Pancreas (tissue), 10 donors: ENCODE results near the gene AMZ1. TPM values are rescaled to one million over a fixed set of nuclear protein-coding genes. Genes with fewer than 3 reads are reported as not detected.

ENCODE experiments used
- ATAC-seq, 4 donors: fragments of 200-7000 bp; cut with Tn5 transposase; one replicate each; pipeline versions ENCODE4 v1.8.0 to v1.9.1; 2020; ENCODE audit warnings: mild to moderate bottlenecking in 4 of 4, moderate library complexity in 4 of 4
- DNase-seq, 6 donors: peaks; one replicate each; pipeline ENCODE4 v3.0.0-alpha.2; 2020
- FAIRE-seq: peaks from 2 replicates; lab custom pipeline; 2012; peaks lifted over from hg19 to GRCh38; lab: Jason Lieb, UNC
- H3K27ac ChIP-seq, 4 donors: fragments of 200-600 bp; sonication (generic); 1 replicate in 3 of 4; 2 replicates in 1 of 4; pipeline versions ENCODE4 v1.5.0 to v1.8.0; 2020
- H3K27me3 ChIP-seq, 4 donors: fragments of 200-600 bp; one replicate each; pipeline ENCODE4 v1.8.0; 2021
- H3K36me3 ChIP-seq, 3 donors: fragments of 200-600 bp; sonication (generic) in 1 of 3; one replicate each; pipeline versions ENCODE4 v1.5.0 to v1.8.0; 2020 to 2021
- H3K4me1 ChIP-seq, 3 donors: fragments of 200-600 bp; one replicate each; pipeline ENCODE4 v1.8.0; 2021
- H3K4me3 ChIP-seq, 4 donors: fragments of 200-600 bp; sonication (generic) in 2 of 4; one replicate each; pipeline versions ENCODE4 v1.5.0 to v1.8.0; 2020 to 2021
- H3K9me3 ChIP-seq, 4 donors: fragments of 200-600 bp; one replicate each; pipeline ENCODE4 v1.8.0; 2021
- CTCF ChIP-seq, 4 donors: fragments of 200-600 bp; sonication (generic) in 3 of 4; IDR thresholded peaks; one replicate each; pipeline versions ENCODE4 v1.5.0 to v1.8.0; 2021; ENCODE audit warnings: antibody characterized with exemption in 4 of 4
- WGBS, 2 donors: extraction: QIAGEN DNeasy Blood & Tissue Kit; methylation state at CpG; one replicate each; pipeline ENCODE4 v1.1.7; 2013; 5-methylcytosine and 5-hydroxymethylcytosine counted together
- intact Hi-C, 3 donors: fragments of 100-400 bp; cut with DNase I; formaldehyde crosslinking; loops; one replicate each; pipeline versions ENCODE4 v1.11.1 to v1.14.2; 2022
- polyA plus RNA-seq, 2 donors: library from polyadenylated mRNA; stranded (reverse); fragments of 200-250 nt; gene quantifications; one replicate each; pipeline ENCODE4 v1.2.3, GENCODE V29; 2013
- total RNA-seq, 6 donors: library from RNA; stranded (reverse); fragmentation: NEBNext Ultra II Directional in 4 of 6; extraction: Animal tissue kit (Norgen Biotek cat#: 25700) in 4 of 6; gene quantifications; one replicate each; pipeline versions ENCODE4 v1.2.1 to v1.2.4, GENCODE V29; 2021 to 2023
- donor health status: healthy with polysubstance abuse.
- donor health status: DM: no; HTN: no; CAD: no; lungs with moderate emphysema.
- donor health status: DM: no; HTN: no; CAD: no.
- donor health status: control.
- donor health status: control.
- donor health status: Bipolar disorder and iron deficiency.
- donor health status: DM: yes; HTN: yes; CAD: no.
- donor health status: DM: no; HTN: no; CAD: no.
- donor health status: DM: no; HTN: no; CAD: no.
- donor health status: DM: yes; HTN: yes; CAD: no.

AMZ1 gene
- total and polyA plus RNA-seq, 8 donors = 0.04 to 0.19 (median 0.05) TPM; not detected in 5

DNA sequence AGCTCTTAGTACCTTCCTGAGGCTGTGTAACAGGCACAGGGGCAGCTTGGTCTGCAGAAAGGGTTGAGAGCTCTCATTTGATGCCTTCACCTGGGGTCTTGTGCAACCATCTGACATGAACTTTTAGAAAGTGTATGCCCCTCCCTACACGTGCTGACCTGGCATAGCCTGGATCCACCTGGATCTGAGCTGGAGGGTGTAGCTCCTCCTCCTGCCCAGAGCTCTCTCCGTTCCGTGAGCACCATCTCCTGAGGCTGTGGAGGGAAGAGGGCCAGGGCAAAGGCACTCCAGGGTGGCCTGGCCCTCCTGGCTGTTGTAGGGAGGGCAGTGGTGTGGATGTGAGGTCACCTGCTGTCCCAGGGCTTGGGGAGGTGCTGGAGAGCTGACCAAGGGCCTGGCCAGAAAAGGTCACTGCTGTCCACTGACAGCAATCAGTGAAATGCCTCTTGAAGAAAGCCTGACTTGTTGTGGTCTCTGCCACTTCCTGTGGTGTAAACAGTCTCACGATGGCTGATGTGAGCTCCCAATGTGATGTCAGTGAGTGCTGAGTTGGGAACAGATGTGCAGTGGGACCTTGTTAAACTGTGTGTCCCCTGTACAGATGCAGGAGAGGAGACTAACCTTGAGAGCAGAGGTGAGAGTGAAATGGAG, 23.0 kb downstream of the AMZ1 start:
- TF ChIP-seq CTCF (IDR thresholded peaks at IDR 0.05) = no peak
- H3K4me1 ChIP-seq = no peaks in the 10 kb centered on the region
- DNase-seq (no peak), FAIRE-seq (no peak), ATAC-seq (no peak)
- no peaks in the 10 kb centered on the region for H3K27me3 ChIP-seq
- no peaks in the 10 kb centered on the region for H3K36me3 ChIP-seq
- H3K4me3 ChIP-seq = no peak overlapping the region
- intact Hi-C loops = no loop called here
- 38 to 44% methylated on average over 4 of the region's 4 CpGs for WGBS, 2 donors
- H3K9me3 ChIP-seq = no peaks in the 10 kb centered on the region
- H3K27ac ChIP-seq = no peak overlapping the region

- no peak for TF ChIP-seq CTCF (IDR thresholded peaks at IDR 0.05)
- no peak overlapping the region for H3K27ac ChIP-seq
- ATAC-seq (no peak), FAIRE-seq (no peak), DNase-seq (no peak)
- no peaks in the 10 kb centered on the region for H3K27me3 ChIP-seq
- H3K36me3 ChIP-seq = no peaks in the 10 kb centered on the region
- WGBS, 2 donors = 91% methylated on average over 23 to 25 of the region's 25 CpGs
- no peaks in the 10 kb centered on the region for H3K4me1 ChIP-seq
- no peaks in the 10 kb centered on the region for H3K9me3 ChIP-seq
- intact Hi-C loops = no loop called here
- H3K4me3 ChIP-seq = no peak overlapping the region
Observed at GRCh38 chr7:2711895-2712675, 24.1 kb downstream of the AMZ1 start.

GRCh38 chr7:2713370-2713769, 25.4 kb downstream of the AMZ1 start:
- no peaks in the 10 kb centered on the region for H3K27me3 ChIP-seq
- no peaks in the 10 kb centered on the region for H3K4me1 ChIP-seq
- no peaks in the 10 kb centered on the region for H3K9me3 ChIP-seq
- no peak overlapping the region for H3K4me3 ChIP-seq
- FAIRE-seq = no peak
- no peak overlapping the region for H3K27ac ChIP-seq
- no peak for DNase-seq
- intact Hi-C loops = no loop called here
- no peak for TF ChIP-seq CTCF (IDR thresholded peaks at IDR 0.05)
- WGBS, 2 donors = 78 to 80% methylated on average over 13 of the region's 13 CpGs
- no peak for ATAC-seq
- no peaks in the 10 kb centered on the region for H3K36me3 ChIP-seq

DNA sequence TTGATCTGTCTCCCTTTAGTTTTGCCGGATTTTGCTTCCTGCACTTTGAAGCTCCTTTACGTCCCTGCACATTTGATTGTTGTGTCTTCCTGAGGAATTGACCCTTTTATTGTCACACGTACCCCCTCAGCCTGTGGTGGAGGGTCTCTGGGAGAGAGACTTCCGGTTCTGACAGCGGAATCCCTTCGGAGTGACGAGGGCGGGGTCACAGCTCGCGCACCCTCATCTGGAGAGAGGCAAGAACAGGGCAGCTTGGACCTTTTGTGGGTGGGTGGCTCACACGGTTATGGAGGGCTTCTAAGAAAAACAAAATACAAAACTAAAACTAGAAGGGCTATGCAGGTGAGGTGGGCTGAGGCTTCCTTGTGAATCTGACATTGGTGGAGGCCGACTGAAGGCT, 26.0 kb downstream of the AMZ1 start:
- DNase-seq = no peak
- H3K36me3 ChIP-seq = no peaks in the 10 kb centered on the region
- no peak overlapping the region for H3K27ac ChIP-seq
- H3K4me3 ChIP-seq = no peak overlapping the region
- H3K9me3 ChIP-seq = no peaks in the 10 kb centered on the region
- H3K27me3 ChIP-seq = no peaks in the 10 kb centered on the region
- intact Hi-C loops = no loop called here
- no peak for TF ChIP-seq CTCF (IDR thresholded peaks at IDR 0.05)
- no peak for ATAC-seq
- no peak for FAIRE-seq
- no peaks in the 10 kb centered on the region for H3K4me1 ChIP-seq
- WGBS, 2 donors = 86 to 87% methylated on average over 12 of the region's 12 CpGs

DNA sequence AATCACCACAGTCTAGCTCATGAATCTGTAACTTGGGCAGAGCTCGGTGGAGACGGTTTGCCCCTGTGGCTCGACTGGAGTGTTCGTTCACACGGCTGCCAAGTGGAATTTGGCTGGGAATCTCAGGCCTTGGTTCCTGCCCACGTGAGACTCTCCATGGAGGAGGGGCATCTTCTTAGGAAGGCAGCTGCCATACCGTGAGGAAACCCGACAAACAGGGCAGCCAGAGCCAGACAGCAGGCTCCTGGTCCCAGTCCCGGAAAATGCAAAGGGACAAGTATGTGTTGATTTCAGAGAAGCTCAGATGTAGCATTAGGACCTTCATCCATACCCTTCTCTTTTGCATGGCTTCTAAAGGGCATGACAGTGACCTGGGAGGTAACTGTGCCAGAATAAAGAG, 26.6 kb downstream of the AMZ1 start:
- ATAC-seq = no peak
- no peak for DNase-seq
- TF ChIP-seq CTCF (IDR thresholded peaks at IDR 0.05) = no peak
- Histone ChIP-seq H3K27me3 (no peaks in the 10 kb centered on the region), H3K4me1 (no peaks in the 10 kb centered on the region), H3K4me3 (no peak overlapping the region), H3K9me3 (no peaks in the 10 kb centered on the region), H3K36me3 (no peaks in the 10 kb centered on the region), H3K27ac (no peak overlapping the region)
- 95 to 97% methylated on average over 9 of the region's 9 CpGs for WGBS, 2 donors
- intact Hi-C loops = no loop called here
- no peak for FAIRE-seq
